SU-DHL-6 (cell line): ENCODE results near the gene LTB4R2.

Source experiments
- EZH2phosphoT487 ChIP-seq: fragments of 200-600 bp; sonication (generic), shearing (Covaris generic); conservative IDR thresholded peaks from 2 replicates; pipeline ENCODE4 v1.6.1; 2018; ENCODE audit warnings: mild to moderate bottlenecking, antibody characterized with exemption, low read length, moderate library complexity, mixed read lengths
- TF ChIP-seq, protein P1 (sequence below): fragments of 200-600 bp; sonication (generic); IDR thresholded peaks from one replicate; pipeline ENCODE4 v1.5.1; 2017; ENCODE audit warnings: antibody characterized with exemption, mild to moderate bottlenecking, low read length, moderate library complexity; ENCODE audit not compliant: insufficient read depth, poor library complexity, severe bottlenecking

DNA sequence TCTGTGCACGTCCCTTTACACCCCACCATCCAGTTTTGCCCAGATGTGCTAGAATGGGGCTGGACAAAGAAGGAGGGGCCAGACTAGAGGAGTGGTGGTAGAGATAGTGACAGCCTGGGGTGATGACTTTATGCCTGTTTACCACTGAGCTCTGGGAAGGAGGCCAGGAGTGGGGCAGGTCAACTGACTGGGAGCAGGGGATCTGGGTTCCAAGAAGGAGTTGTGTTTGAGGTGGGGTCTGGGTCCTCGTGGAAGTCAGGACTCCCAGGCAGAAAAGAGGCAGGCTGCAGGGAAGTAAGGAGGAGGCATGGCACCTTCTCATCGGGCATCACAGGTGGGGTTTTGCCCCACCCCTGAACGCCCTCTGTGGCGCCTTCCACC lies 315 bp downstream of the LTB4R2 start:
- TF ChIP-seq, protein P1, sequence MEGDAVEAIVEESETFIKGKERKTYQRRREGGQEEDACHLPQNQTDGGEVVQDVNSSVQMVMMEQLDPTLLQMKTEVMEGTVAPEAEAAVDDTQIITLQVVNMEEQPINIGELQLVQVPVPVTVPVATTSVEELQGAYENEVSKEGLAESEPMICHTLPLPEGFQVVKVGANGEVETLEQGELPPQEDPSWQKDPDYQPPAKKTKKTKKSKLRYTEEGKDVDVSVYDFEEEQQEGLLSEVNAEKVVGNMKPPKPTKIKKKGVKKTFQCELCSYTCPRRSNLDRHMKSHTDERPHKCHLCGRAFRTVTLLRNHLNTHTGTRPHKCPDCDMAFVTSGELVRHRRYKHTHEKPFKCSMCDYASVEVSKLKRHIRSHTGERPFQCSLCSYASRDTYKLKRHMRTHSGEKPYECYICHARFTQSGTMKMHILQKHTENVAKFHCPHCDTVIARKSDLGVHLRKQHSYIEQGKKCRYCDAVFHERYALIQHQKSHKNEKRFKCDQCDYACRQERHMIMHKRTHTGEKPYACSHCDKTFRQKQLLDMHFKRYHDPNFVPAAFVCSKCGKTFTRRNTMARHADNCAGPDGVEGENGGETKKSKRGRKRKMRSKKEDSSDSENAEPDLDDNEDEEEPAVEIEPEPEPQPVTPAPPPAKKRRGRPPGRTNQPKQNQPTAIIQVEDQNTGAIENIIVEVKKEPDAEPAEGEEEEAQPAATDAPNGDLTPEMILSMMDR: no peak
- no peak for TF ChIP-seq EZH2phosphoT487
